Measurements from ENCODE around the gene RBBP7. TPM values are rescaled to one million over a fixed set of nuclear protein-coding genes. Genes with fewer than 3 reads are reported as not detected.

Gene RBBP7
- total RNA-seq, 1 experiment from 2014 or later: 197 TPM

- H3K4me3 ChIP-seq: no peak overlapping the region
These were observed 72.3 kb downstream of the RBBP7 start for GRCh38 chrX:16797841-16798240.

GRCh38 chrX:16797358-16797757, 72.8 kb downstream of the RBBP7 start:
- TF ChIP-seq EZH2 (IDR thresholded peaks at IDR 0.05; ENCODE audit: low read depth) (no peak), CTCF (conservative IDR thresholded peaks at IDR 0.05) (no peak)
- intact Hi-C loops (cut with micrococcal nuclease; ENCODE audit: unreplicated experiment): no loop called here
- Histone ChIP-seq H3K36me3 (ENCODE audit: low read depth) (no peaks in the 10 kb centered on the region), H3K9me3 (ENCODE audit: insufficient read depth, low read depth) (no peaks in the 10 kb centered on the region), H2AFZ (no peak overlapping the region), H3K79me2 (ENCODE audit: low read depth) (peaks cover 64% of the 10 kb centered on the region), H3K4me3 (no peak overlapping the region), H3K27me3 (ENCODE audit: insufficient read depth, low read depth) (no peaks in the 10 kb centered on the region), H3K27ac (no peak overlapping the region), H3K4me2 (no peak overlapping the region), H3F3A (ENCODE audit: insufficient read depth, low read depth) (no peaks in the 10 kb centered on the region), H4K20me1 (ENCODE audit: insufficient read depth) (peaks cover 12% of the 10 kb centered on the region), H3K4me1 (replicated peaks; ENCODE audit: insufficient read depth) (no peaks in the 10 kb centered on the region), H3K9me2 (ENCODE audit: insufficient read depth) (no peaks in the 10 kb centered on the region)
- POLR2A ChIA-PET (ENCODE audit: unreplicated experiment): no interaction called here
- no peak for DNase-seq
- CTCF ChIA-PET: no interaction called here
- no TSS peak for BruUV-seq (replicated peaks)

More at GRCh38 chrX:16797841-16798240, 72.3 kb downstream of the RBBP7 start:
- Histone ChIP-seq H4K20me1 (ENCODE audit: insufficient read depth) (peaks cover 12% of the 10 kb centered on the region), H2AFZ (no peak overlapping the region), H3F3A (ENCODE audit: insufficient read depth, low read depth) (no peaks in the 10 kb centered on the region), H3K79me2 (ENCODE audit: low read depth) (peaks cover 63% of the 10 kb centered on the region), H3K27ac (no peak overlapping the region), H3K4me2 (no peak overlapping the region), H3K9me2 (ENCODE audit: insufficient read depth) (no peaks in the 10 kb centered on the region), H3K4me1 (replicated peaks; ENCODE audit: insufficient read depth) (no peaks in the 10 kb centered on the region), H3K9me3 (ENCODE audit: insufficient read depth, low read depth) (no peaks in the 10 kb centered on the region), H3K27me3 (ENCODE audit: insufficient read depth, low read depth) (no peaks in the 10 kb centered on the region), H3K36me3 (ENCODE audit: low read depth) (no peaks in the 10 kb centered on the region)
- TF ChIP-seq CTCF (conservative IDR thresholded peaks at IDR 0.05): no peak
- no peak for TF ChIP-seq EZH2 (IDR thresholded peaks at IDR 0.05; ENCODE audit: low read depth)
- POLR2A ChIA-PET (ENCODE audit: unreplicated experiment): no interaction called here
- no peak for DNase-seq
- intact Hi-C loops (cut with micrococcal nuclease; ENCODE audit: unreplicated experiment): no loop called here
- BruUV-seq (replicated peaks): no TSS peak
- CTCF ChIA-PET: no interaction called here

GRCh38 chrX:16796298-16796697, 73.9 kb downstream of the RBBP7 start:
- Histone ChIP-seq H3F3A (ENCODE audit: insufficient read depth, low read depth) (no peaks in the 10 kb centered on the region), H3K4me2 (no peak overlapping the region), H3K79me2 (ENCODE audit: low read depth) (peaks cover 66% of the 10 kb centered on the region), H3K36me3 (ENCODE audit: low read depth) (no peaks in the 10 kb centered on the region; the same call in 1 of the 2 replicates), H3K27ac (no peak overlapping the region), H3K9me3 (ENCODE audit: insufficient read depth, low read depth) (no peaks in the 10 kb centered on the region), H3K9me2 (ENCODE audit: insufficient read depth) (no peaks in the 10 kb centered on the region), H3K4me1 (replicated peaks; ENCODE audit: insufficient read depth) (no peaks in the 10 kb centered on the region), H3K27me3 (ENCODE audit: insufficient read depth, low read depth) (no peaks in the 10 kb centered on the region), H3K4me3 (no peak overlapping the region), H4K20me1 (ENCODE audit: insufficient read depth) (peaks cover 14% of the 10 kb centered on the region), H2AFZ (no peak overlapping the region)
- POLR2A ChIA-PET (ENCODE audit: unreplicated experiment): no interaction called here
- no peak for DNase-seq
- CTCF ChIA-PET: no interaction called here
- TF ChIP-seq CTCF (conservative IDR thresholded peaks at IDR 0.05) (no peak), EZH2 (IDR thresholded peaks at IDR 0.05; ENCODE audit: low read depth) (no peak)
- BruUV-seq (replicated peaks): no TSS peak
- intact Hi-C loops (cut with micrococcal nuclease; ENCODE audit: unreplicated experiment): no loop called here

Other genes starting within 250 kb of the RBBP7 start
- gene S100G, start 220.2 kb downstream of the RBBP7 start, total RNA-seq (2021): not detected in 2 replicates
- 14.0 and 15.8 TPM in 2 replicates for gene CTPS2, start 157.7 kb downstream of the RBBP7 start, total RNA-seq (2021)
- gene SYAP1, start 150.8 kb downstream of the RBBP7 start, total RNA-seq (2021): 29.0 and 41.2 TPM in 2 replicates
- 12.6 and 17.4 TPM in 2 replicates for gene TXLNG, start 83.9 kb downstream of the RBBP7 start, total RNA-seq (2021)
- gene REPS2, start 76.3 kb upstream of the RBBP7 start, total RNA-seq (2021): 15.4 and 29.2 TPM in 2 replicates